Kidney (tissue), 14 donors: ENCODE results near the gene HOXA13. TPM values are rescaled to one million over a fixed set of nuclear protein-coding genes. Genes with fewer than 3 reads are reported as not detected.

Experiments
- DNase-seq, 5 donors: peaks; one replicate each; pipeline ENCODE4 v3.0.0-alpha.2; 2013 to 2020
- FAIRE-seq: peaks from 2 replicates; lab custom pipeline; 2012; peaks lifted over from hg19 to GRCh38; lab: Jason Lieb, UNC
- H3K27ac ChIP-seq, 2 donors: one replicate each; pipeline ENCODE4 v1.7.0; 2013; ENCODE audit warnings: low read depth in 2 of 2, low read length in 2 of 2, inconsistent platforms in 1 of 2
- H3K27me3 ChIP-seq: one replicate; pipeline ENCODE4 v1.7.1; 2013; ENCODE audit warnings: low read length, inconsistent platforms; ENCODE audit not compliant: control insufficient read depth, insufficient read depth
- H3K36me3 ChIP-seq, 3 donors: one replicate each; pipeline versions ENCODE4 v1.7.0 to v1.7.1; 2013; ENCODE audit warnings: low read length in 3 of 3, control low read depth in 1 of 3, inconsistent platforms in 1 of 3; ENCODE audit not compliant: insufficient read depth in 3 of 3, control insufficient read depth in 2 of 3
- H3K4me1 ChIP-seq, 3 donors: one replicate each; pipeline versions ENCODE4 v1.7.0 to v1.7.1; 2013; ENCODE audit warnings: low read length in 3 of 3, inconsistent platforms in 1 of 3, low read depth in 1 of 3; ENCODE audit not compliant: control insufficient read depth in 2 of 3, insufficient read depth in 2 of 3
- H3K4me3 ChIP-seq, 3 donors: one replicate each; pipeline versions ENCODE4 v1.7.0 to v1.8.1; 2013; ENCODE audit warnings: low read length in 3 of 3, control low read depth in 1 of 3, inconsistent platforms in 1 of 3
- H3K9ac ChIP-seq, 3 donors: one replicate each; pipeline versions ENCODE4 v1.7.0 to v1.7.1; 2013; ENCODE audit warnings: low read length in 3 of 3, control low read depth in 1 of 3, inconsistent platforms in 1 of 3
- H3K9me3 ChIP-seq, 3 donors: one replicate each; pipeline versions ENCODE4 v1.7.0 to v1.7.1; 2013; ENCODE audit warnings: low read length in 3 of 3, control low read depth in 1 of 3, inconsistent platforms in 1 of 3; ENCODE audit not compliant: control insufficient read depth in 2 of 3, insufficient read depth in 1 of 3
- CTCF ChIP-seq: IDR thresholded peaks from 3 replicates; pipeline ENCODE4 v1.5.1; 2012; ENCODE audit warnings: mild to moderate bottlenecking, moderate library complexity, borderline replicate concordance; ENCODE audit not compliant: insufficient read depth; ENCODE audit errors: extremely low read depth
- intact Hi-C: fragments of 100-400 bp; cut with DNase I; formaldehyde crosslinking; loops from one replicate; pipeline ENCODE4 v1.11.1; 2022
- polyA plus RNA-seq: library from polyadenylated mRNA; stranded (reverse); fragments of 350-450 nt; fragmentation: Illumina TruSeq; extraction: RNeasy Lipid Tissue Mini Kit (QIAGEN cat#74804); gene quantifications from one replicate; pipeline ENCODE4 v1.2.3, GENCODE V29; 2014; ENCODE audit warnings: low read depth, low replicate concordance; ENCODE audit not compliant: insufficient read depth
- total RNA-seq: library from RNA; stranded (reverse); fragmentation: NEBNext Ultra II Directional; extraction: Animal tissue kit (Norgen Biotek cat#: 25700); gene quantifications from one replicate; pipeline ENCODE4 v1.2.1, GENCODE V29; 2021
- donor health status: control.
- donor health status: control.
- donor health status: control.
- donor health status: control.
- donor health status: control.
- donor health status: DM: yes; HTN: yes; CAD: no.
- donor health status: Normal renal cell carcinoma (clear cell type).

Gene HOXA13
- total and polyA plus RNA-seq, 2 donors from 2014 or later, result 0.17 to 0.44 TPM

- Histone ChIP-seq H3K4me3 (peak overlapping the region; percentile 62 to 86 (median 78)), H3K4me1 (no peaks in the 10 kb centered on the region), H3K27ac (peak overlapping the region; percentile 84 to 96), H3K36me3 (no peaks in the 10 kb centered on the region), H3K9me3 (no peaks in the 10 kb centered on the region), H3K9ac (peak overlapping the region; percentile 72 to 95 (median 85)), H3K27me3 (no peaks in the 10 kb centered on the region)
- FAIRE-seq (no peak), DNase-seq (peak in 3 of 5 donors; percentile 35 to 68 (median 63))
- intact Hi-C loops, result loop anchor here (10.0 kb wide), 1 partner anchor 1317 kb away; no protein-coding TSS in a partner anchor
- TF ChIP-seq CTCF, result no peak
These were observed 28.1 kb downstream of the HOXA13 start for GRCh38 chr7:27171637-27172314.

GRCh38 chr7:27171325-27171636 is 28.6 kb downstream of the HOXA13 start:
- no peaks in the 10 kb centered on the region for H3K36me3 ChIP-seq
- DNase-seq (peak in 2 of 5 donors; percentile 69), FAIRE-seq (no peak)
- no peaks in the 10 kb centered on the region for H3K27me3 ChIP-seq
- no peaks in the 10 kb centered on the region for H3K4me1 ChIP-seq
- no peaks in the 10 kb centered on the region for H3K9me3 ChIP-seq
- H3K4me3 ChIP-seq, result peak overlapping the region; percentile 62 to 86 (median 78)
- no peak for TF ChIP-seq CTCF
- H3K27ac ChIP-seq, result peak overlapping the region; percentile 84 to 96
- intact Hi-C loops, result loop anchor here (10.0 kb wide), 1 partner anchor 1316 kb away; no protein-coding TSS in a partner anchor
- peak overlapping the region; percentile 72 to 95 (median 85) for H3K9ac ChIP-seq

- Histone ChIP-seq H3K4me1 (no peaks in the 10 kb centered on the region), H3K36me3 (no peaks in the 10 kb centered on the region), H3K27ac (peak overlapping the region; percentile 94 to 96), H3K9ac (peak overlapping the region; percentile 72 to 95 (median 85)), H3K4me3 (peak overlapping the region; percentile 62 to 86 (median 78)), H3K27me3 (no peaks in the 10 kb centered on the region), H3K9me3 (no peaks in the 10 kb centered on the region)
- peak in 1 of 5 donors; percentile 53 for DNase-seq
- intact Hi-C loops, result loop anchor here (10.0 kb wide), 1 partner anchor 1316 kb away; no protein-coding TSS in a partner anchor
- no peak for TF ChIP-seq CTCF
- FAIRE-seq, result peak; percentile 33
These were observed 29.2 kb downstream of the HOXA13 start for GRCh38 chr7:27170426-27171324.
